ENCODE data around the gene DCDC2.

DCDC2 gene

GRCh38 chr6:24149836-24150235 is 208.0 kb downstream of the DCDC2 start:
- TF ChIP-seq FOXP2 (optimal IDR thresholded peaks at IDR 0.05; ENCODE audit: borderline replicate concordance, extremely low read depth, extremely low read length, insufficient read depth) = no peak
- TF ChIP-seq TAF1 (IDR thresholded peaks at IDR 0.05; ENCODE audit: borderline replicate concordance, insufficient read depth, low read length) = no peak
- TF ChIP-seq SIN3A (IDR thresholded peaks at IDR 0.05; ENCODE audit: borderline replicate concordance, insufficient read depth, low read length) = no peak
- TF ChIP-seq REST (IDR thresholded peaks at IDR 0.05; ENCODE audit: insufficient read depth in 1 of 2, low read depth in 2 of 2, low read length in 2 of 2) = no peak
- no peak for TF ChIP-seq POLR2AphosphoS5 (IDR thresholded peaks at IDR 0.05; ENCODE audit: low read depth, low read length)

- TF ChIP-seq TAF1 (IDR thresholded peaks at IDR 0.05; ENCODE audit: borderline replicate concordance, insufficient read depth, low read length) = no peak
- TF ChIP-seq SIN3A (IDR thresholded peaks at IDR 0.05; ENCODE audit: borderline replicate concordance, insufficient read depth, low read length) = no peak
- no peak for TF ChIP-seq FOXP2 (optimal IDR thresholded peaks at IDR 0.05; ENCODE audit: borderline replicate concordance, extremely low read depth, extremely low read length, insufficient read depth)
- TF ChIP-seq REST (IDR thresholded peaks at IDR 0.05; ENCODE audit: insufficient read depth in 1 of 2, low read depth in 2 of 2, low read length in 2 of 2) = no peak
- no peak for TF ChIP-seq POLR2AphosphoS5 (IDR thresholded peaks at IDR 0.05; ENCODE audit: low read depth, low read length)
Observed at GRCh38 chr6:24149296-24149695, 208.6 kb downstream of the DCDC2 start.

- TF ChIP-seq FOXP2 (optimal IDR thresholded peaks at IDR 0.05; ENCODE audit: borderline replicate concordance, extremely low read depth, extremely low read length, insufficient read depth) = no peak
- TF ChIP-seq SIN3A (IDR thresholded peaks at IDR 0.05; ENCODE audit: borderline replicate concordance, insufficient read depth, low read length) = no peak
- TF ChIP-seq TAF1 (IDR thresholded peaks at IDR 0.05; ENCODE audit: borderline replicate concordance, insufficient read depth, low read length) = no peak
- no peak for TF ChIP-seq REST (IDR thresholded peaks at IDR 0.05; ENCODE audit: insufficient read depth in 1 of 2, low read depth in 2 of 2, low read length in 2 of 2)
- TF ChIP-seq POLR2AphosphoS5 (IDR thresholded peaks at IDR 0.05; ENCODE audit: low read depth, low read length) = no peak
Observed at GRCh38 chr6:24148684-24149083, 209.2 kb downstream of the DCDC2 start.

- no peak for TF ChIP-seq SIN3A (IDR thresholded peaks at IDR 0.05; ENCODE audit: borderline replicate concordance, insufficient read depth, low read length)
- TF ChIP-seq REST (IDR thresholded peaks at IDR 0.05; ENCODE audit: insufficient read depth in 1 of 2, low read depth in 2 of 2, low read length in 2 of 2) = no peak
- TF ChIP-seq TAF1 (IDR thresholded peaks at IDR 0.05; ENCODE audit: borderline replicate concordance, insufficient read depth, low read length) = no peak
- no peak for TF ChIP-seq FOXP2 (optimal IDR thresholded peaks at IDR 0.05; ENCODE audit: borderline replicate concordance, extremely low read depth, extremely low read length, insufficient read depth)
- TF ChIP-seq POLR2AphosphoS5 (IDR thresholded peaks at IDR 0.05; ENCODE audit: low read depth, low read length) = no peak
Observed at GRCh38 chr6:24148154-24148570, 209.7 kb downstream of the DCDC2 start.

Data from PFSK-1 (cell line).